GM19023 (cell line): Measurements from ENCODE around the gene CIRBP.
"Not testable (repeated sequence)": the region's sequence is repeated elsewhere in the genome, so short reads cannot be mapped to it uniquely, and the experiment has no call there.

Experiments
- ATAC-seq: cut with Tn5 transposase; IDR thresholded peaks from one replicate; pipeline ENCODE4 v1.9.1; 2021; ENCODE audit warnings: mild to moderate bottlenecking, moderate library complexity; ENCODE audit not compliant: unreplicated experiment

The CIRBP gene

DNA sequence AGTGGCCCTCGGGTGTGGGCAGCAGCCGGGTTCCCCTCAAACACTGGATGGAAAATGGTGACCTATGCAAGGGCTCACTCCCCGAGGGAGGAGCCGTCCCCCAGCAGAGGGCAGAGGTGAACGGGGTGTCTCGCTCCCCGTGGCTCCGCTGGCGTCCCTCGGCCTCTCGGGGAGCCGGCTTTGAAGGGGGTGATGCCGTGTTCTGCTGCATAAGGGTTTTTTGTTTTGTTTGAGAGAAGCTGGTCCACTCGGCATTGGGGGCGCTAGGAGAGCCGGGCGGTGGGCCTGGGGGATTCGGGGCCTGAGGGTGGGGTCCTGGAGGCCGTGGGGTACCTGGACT, 20.5 kb downstream of the CIRBP start:
- no peak for ATAC-seq

- no peak for ATAC-seq
Observed at GRCh38 chr19:1290196-1290702, 21.1 kb downstream of the CIRBP start.

- ATAC-seq = no peak
Observed at GRCh38 chr19:1290703-1291651, 21.8 kb downstream of the CIRBP start.

- no peak for ATAC-seq
Observed at GRCh38 chr19:1291761-1292418, 22.8 kb downstream of the CIRBP start.

DNA sequence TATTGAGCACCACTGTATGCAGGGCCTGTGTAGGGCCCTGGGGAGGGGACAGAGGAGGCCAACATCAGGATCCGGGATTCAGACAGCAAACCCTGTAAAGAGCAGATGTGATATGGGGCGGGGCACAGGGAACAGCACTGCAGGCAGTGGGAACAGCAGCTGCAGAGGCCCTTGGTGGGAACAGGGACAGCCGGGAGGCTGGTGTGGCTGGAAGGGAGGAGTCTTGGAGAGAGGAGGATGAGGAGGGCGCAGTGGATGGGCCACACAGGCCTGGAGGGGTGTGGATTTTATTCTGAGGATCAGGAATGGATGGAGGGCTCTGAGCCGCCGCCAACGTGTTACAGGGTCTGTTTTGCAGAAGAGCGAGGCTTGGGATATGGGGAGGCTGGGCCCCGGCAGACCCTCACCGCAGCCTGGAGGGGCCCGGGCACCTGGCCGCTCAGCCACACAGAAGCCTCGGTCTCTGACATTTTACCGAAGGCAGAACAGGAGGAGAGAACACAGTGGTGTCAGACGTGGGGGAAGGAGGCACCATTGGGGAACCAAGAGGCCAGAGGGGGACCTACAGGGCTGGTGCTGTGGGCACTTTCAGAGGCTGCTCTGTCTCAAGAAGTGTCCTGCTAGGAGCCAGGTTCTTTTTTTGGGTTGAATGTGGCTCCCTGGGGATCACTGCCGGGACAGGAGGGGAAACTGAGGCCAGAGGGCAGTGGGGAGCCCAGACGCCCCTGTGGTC, 23.5 kb downstream of the CIRBP start:
- no peak for ATAC-seq

DNA sequence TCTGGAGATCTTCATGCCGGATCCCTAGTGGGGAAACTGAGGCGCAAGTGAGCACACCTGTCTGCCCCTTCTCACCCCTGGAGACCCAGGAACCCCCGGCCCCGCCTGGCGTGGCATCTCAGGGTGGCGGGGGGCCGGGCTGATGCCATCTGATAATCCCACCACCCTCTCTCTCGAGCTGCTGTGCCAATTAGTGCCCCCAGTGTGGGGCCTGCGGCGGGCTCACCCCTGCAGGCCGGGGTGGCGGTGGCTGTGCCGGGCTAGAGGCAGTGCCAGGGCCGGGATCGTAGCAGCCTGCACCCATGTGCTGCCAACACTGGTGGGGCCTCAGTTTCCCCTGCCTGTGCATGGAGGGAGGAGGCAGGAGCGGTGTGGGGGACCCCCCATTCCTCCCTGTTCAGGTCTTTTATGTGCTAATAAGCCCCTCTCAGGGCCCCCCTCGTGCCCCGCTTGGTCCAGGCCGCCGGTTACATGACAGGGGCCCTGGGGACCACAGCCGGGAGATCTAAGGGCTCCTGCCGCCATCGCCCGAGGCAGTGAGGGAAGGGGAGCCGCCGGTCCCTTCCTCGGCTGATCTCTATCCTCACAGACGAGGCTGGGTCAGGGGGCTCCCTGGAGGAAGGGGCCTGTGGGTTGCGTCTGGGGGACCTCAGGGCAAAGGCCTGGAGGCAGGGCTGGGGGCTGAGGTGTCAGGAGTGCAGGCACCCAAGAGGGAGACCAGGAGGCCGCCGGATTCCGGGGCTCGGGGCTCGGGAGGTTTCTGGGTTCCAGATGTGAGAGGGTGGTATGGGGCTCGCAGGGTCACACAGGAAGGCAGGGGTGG, 24.9 kb downstream of the CIRBP start:
- no peak for ATAC-seq

GRCh38 chr19:1294688-1295087, 25.6 kb downstream of the CIRBP start:
- no peak for ATAC-seq

- ATAC-seq = no peak
Observed at GRCh38 chr19:1295169-1296012, 26.3 kb downstream of the CIRBP start.

GRCh38 chr19:1296078-1296477, 26.9 kb downstream of the CIRBP start:
- ATAC-seq = no peak

DNA sequence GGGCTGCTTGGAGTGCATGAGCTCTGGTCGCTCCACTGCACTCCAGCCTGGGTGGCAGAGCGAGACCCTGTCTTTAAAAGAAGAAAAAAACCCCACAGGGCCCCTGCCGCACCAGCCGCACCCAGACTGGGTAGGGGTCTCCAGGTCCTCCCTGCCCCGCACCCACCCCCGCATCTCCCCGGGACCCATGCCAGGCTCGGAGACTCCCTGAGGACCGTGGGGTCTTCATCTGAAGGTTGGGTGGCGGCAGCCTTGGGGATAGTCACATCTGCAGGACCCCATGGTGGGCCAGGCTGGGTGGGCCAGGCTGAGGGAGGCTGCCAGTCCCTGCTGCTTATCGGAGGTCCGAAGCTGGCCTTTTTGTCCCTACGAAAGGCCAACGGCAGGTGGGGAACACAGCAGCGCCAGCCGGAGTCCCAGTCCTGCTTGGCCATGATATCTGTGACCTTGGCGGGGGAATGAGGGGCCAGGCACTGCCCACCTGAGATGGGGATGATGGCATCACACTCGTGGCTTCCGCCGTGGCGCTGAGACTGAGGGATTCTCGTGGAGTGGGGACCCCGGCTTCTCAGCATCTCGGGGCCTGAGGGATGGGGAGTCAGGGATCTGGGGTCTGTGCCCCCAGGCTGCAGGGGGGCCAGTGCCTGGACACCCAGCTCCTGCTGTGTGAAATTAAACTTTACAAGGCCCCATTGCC, 27.6 kb downstream of the CIRBP start:
- ATAC-seq = no peak

- ATAC-seq = no peak
Observed at GRCh38 chr19:1298235-1298634, 29.1 kb downstream of the CIRBP start.

- no peak for ATAC-seq
Observed at GRCh38 chr19:1299801-1300200, 30.7 kb downstream of the CIRBP start.

GRCh38 chr19:1300744-1301490, 31.8 kb downstream of the CIRBP start:
- no peak for ATAC-seq

DNA sequence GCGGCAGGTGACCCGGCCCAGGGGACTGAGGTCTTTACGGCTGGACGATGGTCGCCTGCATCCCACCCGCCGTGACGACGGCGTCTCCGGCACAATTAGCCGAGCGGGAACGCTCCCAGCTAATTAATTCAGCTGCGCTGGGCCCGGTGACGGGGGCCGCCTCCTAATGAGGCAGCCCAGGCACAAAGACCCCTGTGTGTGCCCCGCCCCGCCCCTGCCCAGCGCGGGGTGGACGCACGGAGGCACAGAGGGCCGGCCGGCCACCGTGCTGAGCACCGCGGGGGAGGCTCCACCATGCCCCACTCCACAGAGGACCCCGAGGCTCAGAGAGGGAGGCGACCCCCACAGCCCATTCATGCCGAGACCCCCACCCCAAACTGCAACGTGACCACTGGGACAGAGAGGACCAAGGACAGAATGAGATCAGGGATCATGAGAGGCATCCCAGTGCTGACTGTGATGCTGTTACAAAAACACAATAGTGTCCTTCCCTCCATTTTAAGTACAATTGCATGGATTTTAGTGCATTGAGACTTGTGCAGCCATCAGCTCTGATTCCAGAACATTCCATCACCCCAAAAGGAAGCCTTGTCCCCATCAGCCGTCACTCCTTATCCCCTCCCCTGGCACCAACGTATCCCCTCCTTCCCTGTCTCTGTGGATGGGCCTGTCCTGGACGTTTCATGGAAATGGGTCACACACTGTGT, 33.6 kb downstream of the CIRBP start:
- ATAC-seq = no peak

DNA sequence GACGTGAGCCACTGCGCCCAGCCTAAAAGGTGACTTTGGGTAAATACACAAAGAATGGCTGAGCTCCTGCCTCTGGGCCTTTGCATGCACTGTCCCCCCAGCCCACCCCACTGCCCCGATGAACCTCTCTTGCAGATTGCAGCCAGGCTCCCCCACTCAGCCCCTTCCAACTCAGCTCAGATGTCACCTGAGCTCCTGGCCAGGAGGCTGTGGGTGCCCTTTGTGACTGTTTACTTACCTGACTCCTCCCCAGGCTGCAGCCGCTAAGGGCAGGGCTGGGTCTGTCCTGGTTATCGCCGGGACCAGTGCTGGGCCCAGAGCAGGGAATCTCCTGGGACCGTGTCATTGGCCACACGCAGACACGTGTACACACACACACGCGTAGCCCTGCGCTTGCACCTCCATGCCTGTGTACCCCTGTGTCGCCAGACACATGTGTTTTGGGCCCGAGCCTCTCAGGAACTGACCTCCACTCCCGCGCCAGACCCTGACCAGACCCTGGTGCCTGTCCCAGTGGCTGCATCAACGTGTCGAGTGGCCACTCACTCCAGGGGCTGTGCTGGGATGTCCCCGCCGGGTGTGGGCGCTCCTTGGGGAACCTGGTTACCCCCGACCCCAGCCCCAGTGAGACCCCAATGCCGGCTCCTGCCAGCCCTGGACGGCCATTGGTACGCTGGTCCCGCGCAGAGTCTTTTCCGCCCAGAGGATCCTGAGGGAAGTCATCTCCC, 35.2 kb downstream of the CIRBP start:
- ATAC-seq = no peak

- ATAC-seq = not testable (repeated sequence)
Observed at GRCh38 chr19:1305354-1305753, 36.2 kb downstream of the CIRBP start.

GRCh38 chr19:1307320-1307719, 38.2 kb downstream of the CIRBP start:
- no peak for ATAC-seq
